ENCODE data around the gene CGNL1. TPM values are rescaled to one million over a fixed set of nuclear protein-coding genes. Genes with fewer than 3 reads are reported as not detected.

Gene CGNL1
- total RNA-seq, 1 experiment from 2014 or later: 34.6 TPM

DNA sequence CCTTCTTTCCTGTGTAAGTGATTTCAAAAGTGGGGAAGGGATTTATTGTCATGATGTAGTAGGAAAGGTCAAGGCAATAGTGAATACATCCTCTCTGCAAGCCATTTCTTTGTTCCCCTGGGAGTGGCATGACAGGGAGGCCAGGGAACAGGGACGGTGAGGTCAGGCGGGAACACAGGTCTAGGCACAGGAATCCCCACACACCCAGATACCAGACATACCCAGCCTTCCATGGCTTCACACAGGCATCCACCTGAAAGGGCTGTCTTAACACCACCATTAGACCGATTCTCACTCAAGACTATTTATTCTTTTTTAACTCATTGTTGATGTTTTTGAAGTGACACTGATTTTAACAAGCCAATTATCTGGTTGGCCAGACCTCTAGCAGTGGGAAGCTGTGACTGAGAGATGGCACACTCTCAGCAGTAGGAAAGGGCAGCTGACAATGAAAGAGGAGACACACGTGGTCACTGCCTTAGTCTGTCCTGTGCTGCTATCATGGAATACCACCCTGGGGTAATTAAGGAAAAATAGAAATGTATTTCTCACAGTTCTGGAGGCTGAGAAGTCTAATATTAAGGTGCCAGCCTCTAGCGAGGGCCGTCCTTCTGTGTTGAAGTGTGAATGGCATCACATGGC is 140.8 kb downstream of the CGNL1 start:
- Histone ChIP-seq H3K23ac (ENCODE audit: insufficient read length, low read depth, low read length) (no peak overlapping the region), H3K18ac (ENCODE audit: insufficient read length, low read depth, low read length) (no peak overlapping the region), H3K14ac (ENCODE audit: insufficient read depth, low read length) (no peak overlapping the region), H4K20me1 (ENCODE audit: control insufficient read depth, insufficient read depth, insufficient read length) (no peaks in the 10 kb centered on the region), H4K8ac (replicated peaks; ENCODE audit: insufficient read length, low read depth, low read length) (no peak overlapping the region), H3K4me2 (ENCODE audit: insufficient read depth, insufficient read length, low read length) (no peak overlapping the region), H3K9ac (ENCODE audit: extremely low read depth, insufficient read length, low read length) (no peak overlapping the region), H2BK120ac (ENCODE audit: low read depth, low read length, poor library complexity, severe bottlenecking) (no peak overlapping the region), H2AFZ (ENCODE audit: low read length) (no peak overlapping the region), H4K5ac (ENCODE audit: insufficient read length, low read depth, low read length) (no peak overlapping the region), H2BK15ac (ENCODE audit: low read depth, low read length) (no peak overlapping the region), H3K79me2 (ENCODE audit: insufficient read depth, low read length) (no peaks in the 10 kb centered on the region), H3K9me3 (ENCODE audit: control insufficient read depth, low read depth, low read length) (no peaks in the 10 kb centered on the region), H2BK20ac (ENCODE audit: low read depth, low read length, poor library complexity, severe bottlenecking) (no peak overlapping the region), H3K27ac (ENCODE audit: insufficient read length, low read depth, low read length) (no peak overlapping the region), H3K4me1 (ENCODE audit: insufficient read depth, low read length) (no peaks in the 10 kb centered on the region), H4K91ac (ENCODE audit: insufficient read length, low read depth, low read length) (no peak overlapping the region), H2BK5ac (ENCODE audit: insufficient read length, low read length) (no peak overlapping the region), H3K4ac (ENCODE audit: low read depth, low read length) (no peak overlapping the region), H3K79me1 (ENCODE audit: insufficient read depth, low read depth, low read length, poor library complexity, severe bottlenecking) (no peaks in the 10 kb centered on the region), H3K27me3 (ENCODE audit: insufficient read depth, low read length) (no peaks in the 10 kb centered on the region), H3K56ac (ENCODE audit: insufficient read length, low read depth, low read length) (no peak overlapping the region), H3K23me2 (ENCODE audit: insufficient read length, low read depth, low read length, poor library complexity, severe bottlenecking) (no peaks in the 10 kb centered on the region), H2AK5ac (ENCODE audit: insufficient read length, low read length) (no peak overlapping the region), H2BK12ac (ENCODE audit: insufficient read length, low read depth, low read length) (no peak overlapping the region), H3T11ph (ENCODE audit: low read length) (no peak overlapping the region)
- H3K9me3 Mint-ChIP-seq: no peaks in the 10 kb centered on the region
- H3K4me3 Mint-ChIP-seq: no peak overlapping the region
- H3K4me1 Mint-ChIP-seq: no peaks in the 10 kb centered on the region
- H3K27me3 Mint-ChIP-seq (ENCODE audit: low read depth): no peaks in the 10 kb centered on the region
- no peak for DNase-seq
- H3K36me3 Mint-ChIP-seq (ENCODE audit: insufficient read depth in 1 of 3, low read depth in 3 of 3): peaks cover 11 to 30% (median 28%) of the 10 kb centered on the region in 3 experiments
- TF ChIP-seq, protein P1, sequence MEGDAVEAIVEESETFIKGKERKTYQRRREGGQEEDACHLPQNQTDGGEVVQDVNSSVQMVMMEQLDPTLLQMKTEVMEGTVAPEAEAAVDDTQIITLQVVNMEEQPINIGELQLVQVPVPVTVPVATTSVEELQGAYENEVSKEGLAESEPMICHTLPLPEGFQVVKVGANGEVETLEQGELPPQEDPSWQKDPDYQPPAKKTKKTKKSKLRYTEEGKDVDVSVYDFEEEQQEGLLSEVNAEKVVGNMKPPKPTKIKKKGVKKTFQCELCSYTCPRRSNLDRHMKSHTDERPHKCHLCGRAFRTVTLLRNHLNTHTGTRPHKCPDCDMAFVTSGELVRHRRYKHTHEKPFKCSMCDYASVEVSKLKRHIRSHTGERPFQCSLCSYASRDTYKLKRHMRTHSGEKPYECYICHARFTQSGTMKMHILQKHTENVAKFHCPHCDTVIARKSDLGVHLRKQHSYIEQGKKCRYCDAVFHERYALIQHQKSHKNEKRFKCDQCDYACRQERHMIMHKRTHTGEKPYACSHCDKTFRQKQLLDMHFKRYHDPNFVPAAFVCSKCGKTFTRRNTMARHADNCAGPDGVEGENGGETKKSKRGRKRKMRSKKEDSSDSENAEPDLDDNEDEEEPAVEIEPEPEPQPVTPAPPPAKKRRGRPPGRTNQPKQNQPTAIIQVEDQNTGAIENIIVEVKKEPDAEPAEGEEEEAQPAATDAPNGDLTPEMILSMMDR (conservative IDR thresholded peaks at IDR 0.05): no peak
- WGBS (ENCODE audit: extremely low coverage, insufficient read length, low lambda C conversion rate): no CpG with 5 or more reads among the region's 6 CpGs
- no peak overlapping the region for H3K27ac Mint-ChIP-seq
